GM12878 (cell line): ENCODE measurements around the gene PRDM12. TPM values are rescaled to one million over a fixed set of nuclear protein-coding genes. Genes with fewer than 3 reads are reported as not detected.

Experiments
- ATAC-seq: fragments of 200-7000 bp; cut with Tn5 transposase; 3 replicates; pipeline ENCODE4 v1.9.1; 2020; ENCODE audit warnings: mild to moderate bottlenecking, moderate library complexity
- BruUV-seq: library from RNA; stranded (reverse); fragments of 400-500 nt; replicated peaks from 2 replicates; lab custom pipeline; 2021; lab: Mats Ljungman, UMichigan
- CTCF ChIA-PET: fragments of 300-600 bp; sonication (Branson Sonifier 250); formaldehyde crosslinking; extraction: SDS; loops from one replicate; lab custom pipeline; 2021; ENCODE audit warnings: inconsistent platforms; lab: Yijun Ruan, JAX
- POLR2A ChIA-PET: fragments of 350-600 bp; formaldehyde crosslinking; extraction: SDS; loops from one replicate; lab custom pipeline; 2021; ENCODE audit warnings: inconsistent platforms; lab: Charles Lee
- RAD21 ChIA-PET: fragments of 300-600 bp; sonication (Branson Sonifier 250); formaldehyde crosslinking; loops from one replicate; lab custom pipeline; 2023; ENCODE audit warnings: antibody characterized with exemption; ENCODE audit not compliant: unreplicated experiment; lab: Charles Lee
- SMC1A ChIA-PET: fragments of 300-600 bp; sonication (Branson Sonifier 250); formaldehyde crosslinking; loops from one replicate; lab custom pipeline; 2023; ENCODE audit not compliant: unreplicated experiment, uncharacterized antibody; lab: Charles Lee
- DNase-seq: peaks from one replicate; pipeline ENCODE4 v3.0.0-alpha.2; 2011; ENCODE audit warnings: low read depth, low spot score
- FAIRE-seq: peaks from 3 replicates; lab custom pipeline; 2011; peaks lifted over from hg19 to GRCh38; lab: Jason Lieb, UNC
- H2AFZ ChIP-seq: 2 replicates; pipeline ENCODE4 v1.6.0; 2011; ENCODE audit warnings: low read depth, low read length, control low read depth; ENCODE audit not compliant: control insufficient read depth
- H3K27ac ChIP-seq: 2 replicates; pipeline ENCODE4 v1.5.1; 2011; ENCODE audit warnings: control low read depth; ENCODE audit not compliant: control insufficient read depth, insufficient read depth
- H3K27me3 ChIP-seq, 2 experiments: replicated peaks in 1 of 2; 2 replicates each; pipeline versions ENCODE4 v1.6.0 to v1.6.1; 2011; ENCODE audit warnings: low read length in 1 of 2; ENCODE audit not compliant: control insufficient read depth in 2 of 2, insufficient read depth in 2 of 2
- H3K36me3 ChIP-seq, 2 experiments: 2 replicates each; pipeline ENCODE4 v1.5.1; 2011; ENCODE audit warnings: low read length in 1 of 2; ENCODE audit not compliant: control insufficient read depth in 2 of 2, insufficient read depth in 2 of 2
- H3K4me1 ChIP-seq: 2 replicates; pipeline ENCODE4 v1.6.1; 2011; ENCODE audit warnings: mild to moderate bottlenecking, low read length, moderate library complexity, mixed read lengths; ENCODE audit not compliant: control insufficient read depth, insufficient read depth
- H3K4me2 ChIP-seq: 2 replicates; pipeline ENCODE4 v1.6.0; 2011; ENCODE audit warnings: control low read depth; ENCODE audit not compliant: control insufficient read depth, insufficient read depth
- H3K4me3 ChIP-seq: fragments of 200-600 bp; sonication (generic); 2 replicates; pipeline ENCODE4 v1.5.1; 2016
- H3K79me2 ChIP-seq: 2 replicates; pipeline ENCODE4 v1.6.0; 2011; ENCODE audit warnings: low read length; ENCODE audit not compliant: control insufficient read depth, insufficient read depth
- H3K9ac ChIP-seq: 2 replicates; pipeline ENCODE4 v1.8.0; 2011; ENCODE audit warnings: low read length, control low read depth, mixed read lengths; ENCODE audit not compliant: control insufficient read depth, insufficient read depth
- H3K9me3 ChIP-seq: replicated peaks from 3 replicates; pipeline ENCODE4 v1.5.1; 2011; ENCODE audit warnings: mild to moderate bottlenecking, low read length; ENCODE audit not compliant: control insufficient read depth, insufficient read depth
- H4K20me1 ChIP-seq: 2 replicates; pipeline ENCODE4 v1.6.0; 2011; ENCODE audit not compliant: control insufficient read depth, insufficient read depth
- CTCF ChIP-seq, 3 experiments: IDR thresholded peaks in 2 of 3; conservative IDR thresholded peaks in 1 of 3; 2 replicates each; pipeline ENCODE4 v1.5.1; 2011; ENCODE audit warnings: low read depth in 3 of 3, low read length in 3 of 3, mild to moderate bottlenecking in 3 of 3, control low read depth in 2 of 3, moderate library complexity in 2 of 3, inconsistent platforms in 1 of 3, mixed read lengths in 1 of 3; ENCODE audit not compliant: control insufficient read depth in 2 of 3, insufficient read depth in 1 of 3; ENCODE audit errors: extremely low read depth in 1 of 3
- EP300 ChIP-seq, 2 experiments: fragments of 150-350 bp in 1 of 2; IDR thresholded peaks; 2 replicates each; pipeline ENCODE4 v1.6.1; 2011 to 2012; ENCODE audit warnings: low read depth in 2 of 2, low read length in 2 of 2, borderline replicate concordance in 1 of 2, improper control_type of control experiment in 1 of 2, inconsistent platforms in 1 of 2; ENCODE audit not compliant: control insufficient read depth in 1 of 2
- HSF1 ChIP-seq: fragments of 150-350 bp; IDR thresholded peaks from 2 replicates; pipeline ENCODE4 v1.6.1; 2014; ENCODE audit warnings: mild to moderate bottlenecking, low read depth, low read length
- LARP7 ChIP-seq: fragments of 450-650 bp; IDR thresholded peaks from 2 replicates; pipeline ENCODE4 v1.6.1; 2017; ENCODE audit warnings: mild to moderate bottlenecking
- MEF2B ChIP-seq: fragments of 450-650 bp; IDR thresholded peaks from 2 replicates; pipeline ENCODE4 v1.6.1; 2018; ENCODE audit warnings: mild to moderate bottlenecking, moderate library complexity; ENCODE audit not compliant: partially characterized antibody, poor library complexity, severe bottlenecking
- MYC ChIP-seq: IDR thresholded peaks from 2 replicates; pipeline ENCODE4 v1.6.1; 2011; ENCODE audit warnings: mild to moderate bottlenecking, low read length, moderate library complexity, inconsistent platforms; ENCODE audit not compliant: insufficient read depth, insufficient replicate concordance, insufficient read length, severe bottlenecking
- NRF1 ChIP-seq: conservative IDR thresholded peaks from 2 replicates; pipeline ENCODE4 v1.6.1; 2011; ENCODE audit warnings: mild to moderate bottlenecking, low read depth, low read length, improper control_type of control experiment
- POLR2AphosphoS5 ChIP-seq: IDR thresholded peaks from 2 replicates; pipeline ENCODE4 v1.6.1; 2011; ENCODE audit warnings: mild to moderate bottlenecking, low read length, inconsistent platforms
- RBBP5 ChIP-seq: fragments of 200-600 bp; sonication (generic); conservative IDR thresholded peaks from 2 replicates; pipeline ENCODE4 v1.6.1; 2016
- RCOR1 ChIP-seq: conservative IDR thresholded peaks from 2 replicates; pipeline ENCODE4 v1.6.1; 2012; ENCODE audit warnings: low read depth, low read length, improper control_type of control experiment
- SMAD5 ChIP-seq: IDR thresholded peaks from 2 replicates; pipeline ENCODE4 v1.6.1; 2016; ENCODE audit warnings: antibody characterized with exemption, low read depth
- ZBED1 ChIP-seq: IDR thresholded peaks from 2 replicates; pipeline ENCODE4 v1.6.1; 2016; ENCODE audit warnings: borderline replicate concordance
- ZZZ3 ChIP-seq: IDR thresholded peaks from 2 replicates; pipeline ENCODE4 v1.6.1; 2011; ENCODE audit warnings: low read depth; ENCODE audit not compliant: control insufficient read depth, insufficient read length
- WGBS: methylation state at CpG from one replicate; pipeline ENCODE4 v1.1.6; 2016; ENCODE audit warnings: low lambda C conversion rate; ENCODE audit not compliant: insufficient replicate concordance, insufficient coverage; ENCODE audit errors: missing lambda C conversion rate; 5-methylcytosine and 5-hydroxymethylcytosine counted together
- in situ Hi-C: fragments of 300-500 bp; cut with MboI; formaldehyde crosslinking; loops from 9 replicates; pipeline ENCODE4 v1.14.3; 2018; ENCODE audit warnings: mixed read lengths
- intact Hi-C: fragments of 100-400 bp; cut with micrococcal nuclease; formaldehyde crosslinking; loops from one replicate; pipeline ENCODE4 v1.14.2; 2022; ENCODE audit not compliant: unreplicated experiment
- polyA plus RNA-seq, 11 experiments: library from polyadenylated mRNA; depleted of rRNA in 4 of 11; unstranded in 6 of 11; stranded (reverse) in 5 of 11; fragments of >200 nt; fragmentation: Nextera tagmentation in 4 of 11; fragmentation: Illumina TruSeq in 1 of 11; extraction: Ambion mirVana in 4 of 11; extraction: Trizol in 1 of 11; gene quantifications; 1 replicate in 1 of 11; 2 replicates in 10 of 11; pipeline versions ENCODE4 v1.2.1 to v1.2.3, GENCODE V29; 2011 to 2016; ENCODE audit warnings: inconsistent platforms in 2 of 11, missing spikeins in 2 of 11, low read depth in 1 of 11
- total RNA-seq, 4 experiments: library from RNA; depleted of rRNA in 3 of 4; stranded (reverse); fragments of >200 nt in 3 of 4; fragmentation: Illumina TruSeq in 1 of 4; extraction: Trizol in 1 of 4; gene quantifications; 2 replicates each; pipeline versions ENCODE4 v1.2.1 to v1.2.3, GENCODE V29; 2013 to 2021

The PRDM12 gene
- total and polyA plus RNA-seq, 10 of the 15 experiments (the other 5 are each of a cell fraction or from before 2014, with no cell fraction given) = not detected

GRCh38 chr9:130639866-130640555 is 24.4 kb upstream of the PRDM12 start:
- no TSS peak for BruUV-seq
- Histone ChIP-seq H2AFZ (no peak overlapping the region), H3K36me3 (peaks cover 0 to 12% of the 10 kb centered on the region in 2 experiments; a peak in 3 of 4 replicates), H3K27me3 (no peaks in the 10 kb centered on the region), H4K20me1 (no peaks in the 10 kb centered on the region), H3K9me3 (no peaks in the 10 kb centered on the region), H3K4me2 (no peak overlapping the region), H3K4me3 (no peak overlapping the region), H3K27ac (no peak overlapping the region), H3K4me1 (no peaks in the 10 kb centered on the region), H3K79me2 (no peaks in the 10 kb centered on the region), H3K9ac (no peak overlapping the region)
- RAD21 ChIA-PET = no interaction called here
- SMC1A ChIA-PET = no interaction called here
- ATAC-seq (no peak), DNase-seq (no peak), FAIRE-seq (no peak)
- TF ChIP-seq MEF2B (no peak), SMAD5 (no peak), HSF1 (no peak), CTCF (IDR thresholded peaks at IDR 0.05 in 2 of 3, conservative IDR thresholded peaks at IDR 0.05 in 1 of 3; ENCODE audit: control insufficient read depth in 2 of 3, extremely low read depth in 1 of 3, insufficient read depth in 1 of 3, low read depth in 3 of 3, low read length in 3 of 3) (no peak), ZBED1 (no peak), RBBP5 (no peak), NRF1 (no peak), MYC (no peak), POLR2AphosphoS5 (no peak), LARP7 (no peak), RCOR1 (no peak), EP300 (IDR thresholded peaks at IDR 0.05; ENCODE audit: borderline replicate concordance in 1 of 2, control insufficient read depth in 1 of 2, low read depth in 2 of 2, low read length in 2 of 2) (no peak), ZZZ3 (no peak)
- CTCF ChIA-PET = no interaction called here
- intact Hi-C loops (no loop called here), in situ Hi-C loops (no loop called here)
- WGBS = 95% methylated on average over 15 of the region's 17 CpGs
- POLR2A ChIA-PET = no interaction called here
